ENCODE measurements around the gene TBX10.
"Not testable (repeated sequence)": the region's sequence is repeated elsewhere in the genome, so short reads cannot be mapped to it uniquely, and the experiment has no call there.

The TBX10 gene

GRCh38 chr11:67663532-67664212 is 24.1 kb upstream of the TBX10 start:
- no peak for FAIRE-seq

DNA sequence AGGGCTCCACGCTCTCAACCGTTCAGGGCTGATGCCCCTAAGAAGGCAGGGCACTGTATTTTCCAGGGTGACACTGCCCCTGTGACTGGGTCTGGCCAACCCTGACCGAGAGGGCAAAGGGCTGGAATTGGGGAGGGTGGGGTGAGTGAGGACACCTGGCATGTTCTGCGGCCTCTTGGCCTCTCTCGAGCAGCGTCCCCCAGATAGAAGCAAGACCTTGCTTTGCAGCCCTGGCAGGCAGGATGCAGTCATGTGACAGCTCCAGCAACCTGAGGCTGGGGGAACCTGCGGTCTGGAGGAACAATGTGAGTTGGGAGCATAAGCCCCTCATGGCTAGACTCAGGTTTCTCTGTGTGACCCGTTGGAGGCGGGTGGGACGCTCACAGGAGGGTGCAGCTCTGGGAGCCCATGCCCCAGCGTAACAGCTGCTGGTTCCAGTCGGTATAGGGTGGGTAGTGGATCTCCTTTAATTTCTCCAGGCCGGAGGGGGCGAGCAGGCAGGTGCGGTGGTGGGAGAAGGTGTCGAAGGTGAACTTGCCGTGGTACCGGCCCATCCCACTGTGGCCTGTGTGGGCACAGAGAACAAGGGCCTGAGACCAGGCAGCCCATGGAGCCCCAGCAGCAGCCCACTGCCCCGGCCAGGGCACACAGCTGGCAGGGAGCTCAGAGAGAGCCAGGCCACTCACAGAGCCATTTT is 23.4 kb upstream of the TBX10 start:
- FAIRE-seq: no peak

DNA sequence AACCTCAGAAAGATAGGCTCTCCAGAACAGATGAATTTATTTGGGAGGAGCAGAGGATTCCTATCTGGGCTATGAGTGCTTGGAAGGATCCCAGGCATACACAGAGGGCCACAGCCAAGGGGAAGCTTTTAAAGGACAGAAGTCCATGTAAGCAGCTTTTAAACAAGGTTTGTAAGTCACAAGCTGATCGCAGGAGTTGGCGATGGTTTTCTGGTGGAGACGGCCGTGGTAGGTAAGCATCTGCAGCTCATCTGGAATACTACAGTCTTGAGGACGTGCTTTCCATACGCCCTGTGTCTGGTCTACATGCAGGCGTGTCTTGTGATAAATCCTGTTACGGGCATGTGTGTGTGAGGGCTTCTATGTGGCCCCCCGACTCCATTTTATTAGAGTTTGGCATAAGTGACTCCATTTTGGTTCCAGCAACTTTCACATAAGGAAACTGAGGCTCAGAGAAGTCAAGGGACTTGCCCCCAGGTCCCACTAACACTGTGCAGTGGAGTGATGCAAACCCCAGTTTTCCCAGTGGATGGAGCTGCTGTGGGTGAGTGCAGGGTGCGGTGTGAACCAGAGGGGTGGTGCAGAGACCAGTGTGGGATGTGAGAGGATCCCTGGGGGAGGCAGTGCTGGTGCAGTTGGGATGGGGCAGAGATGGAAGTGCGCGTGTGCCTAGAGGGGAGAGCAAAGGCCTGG is 22.7 kb upstream of the TBX10 start:
- no peak for FAIRE-seq

- FAIRE-seq: not testable (repeated sequence)
Measured at GRCh38 chr11:67660752-67661151, 21.2 kb upstream of the TBX10 start.

- FAIRE-seq: not testable (repeated sequence)
Measured at GRCh38 chr11:67659651-67660165, 20.1 kb upstream of the TBX10 start.

DNA sequence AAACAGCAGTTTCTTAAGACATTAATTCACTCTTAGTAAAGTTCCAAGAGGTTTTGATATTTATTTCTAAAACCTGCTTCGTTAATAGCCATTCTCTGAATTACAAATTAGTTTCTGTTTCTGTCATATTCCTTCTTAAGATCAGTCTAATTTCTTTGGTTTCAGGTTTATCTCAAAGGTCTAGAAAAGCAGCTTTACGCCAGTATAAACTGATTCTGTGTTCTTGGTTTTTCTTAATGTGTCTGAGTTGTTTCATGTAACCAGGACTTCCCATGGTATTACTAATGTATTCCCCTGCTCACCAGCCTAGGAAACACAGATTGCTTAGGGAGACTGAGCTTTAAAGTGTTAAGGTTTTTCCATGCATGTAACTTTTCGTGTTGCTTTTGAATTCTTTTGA is 17.7 kb upstream of the TBX10 start:
- FAIRE-seq: no peak

GRCh38 chr11:67656278-67656922 is 16.8 kb upstream of the TBX10 start:
- no peak for FAIRE-seq

DNA sequence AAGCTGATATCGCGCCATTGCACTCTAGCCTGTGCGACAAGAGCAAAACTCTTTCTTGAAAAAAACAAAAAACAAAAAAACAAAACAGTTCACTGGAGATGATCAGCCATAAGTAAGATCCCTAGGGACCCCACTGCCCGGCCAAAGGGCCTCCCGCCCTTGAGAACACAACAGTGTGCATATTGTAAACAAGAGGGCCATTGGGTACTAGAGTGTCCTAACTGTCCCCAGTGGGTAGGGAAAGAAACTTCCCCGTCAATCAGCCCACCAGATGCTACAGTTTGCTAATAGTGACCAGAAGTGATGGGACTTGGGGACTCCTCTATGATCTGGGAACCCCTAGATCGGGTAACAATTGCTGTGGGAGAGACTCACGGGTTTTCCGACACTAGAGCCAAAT is 14.7 kb upstream of the TBX10 start:
- FAIRE-seq: no peak

- no peak for FAIRE-seq
Measured at GRCh38 chr11:67652965-67653845, 13.6 kb upstream of the TBX10 start.

DNA sequence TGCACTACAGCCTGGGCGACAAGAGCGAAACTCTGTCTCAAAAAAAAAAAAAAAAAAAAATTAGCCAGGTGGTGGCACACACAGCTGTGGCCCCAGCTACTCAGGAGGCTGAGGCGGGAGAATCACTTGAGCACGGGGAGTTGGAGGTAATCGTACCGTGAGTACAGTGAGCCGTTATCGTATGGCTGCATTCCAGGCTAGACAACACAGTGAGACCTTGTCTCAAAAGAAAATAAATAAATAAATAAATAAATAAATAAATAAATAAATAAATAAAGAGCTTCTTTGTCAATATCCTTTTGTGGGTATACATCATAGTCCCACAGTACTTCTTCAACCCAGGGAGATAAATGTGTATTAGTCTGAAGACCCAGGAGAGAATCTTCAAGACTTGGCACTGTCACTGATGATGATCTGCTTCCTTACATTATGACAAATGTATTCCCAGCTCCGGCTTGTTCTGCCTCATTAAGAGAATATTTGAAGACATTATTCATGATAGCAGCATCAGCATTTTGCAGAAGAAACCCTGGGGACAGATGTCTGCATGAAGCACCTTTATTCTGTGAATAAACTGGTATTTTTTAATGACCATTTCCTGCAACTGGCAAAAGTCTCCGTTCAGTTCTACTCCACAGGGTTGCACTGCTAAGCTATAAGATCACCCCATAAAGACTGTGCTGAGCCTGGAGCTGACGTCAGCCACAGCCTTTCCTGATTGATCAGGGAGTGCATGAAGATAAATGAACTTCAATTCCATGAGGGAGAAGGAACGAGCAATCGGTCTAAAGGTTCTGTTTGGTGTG is 12.6 kb upstream of the TBX10 start:
- FAIRE-seq: no peak

- no peak for FAIRE-seq
Measured at GRCh38 chr11:67649634-67650510, 10.3 kb upstream of the TBX10 start.

- no peak for FAIRE-seq
Measured at GRCh38 chr11:67648796-67649613, 9.4 kb upstream of the TBX10 start.

GRCh38 chr11:67648140-67648795 is 8.7 kb upstream of the TBX10 start:
- no peak for FAIRE-seq

GRCh38 chr11:67647471-67647870 is 7.9 kb upstream of the TBX10 start:
- FAIRE-seq: no peak

GRCh38 chr11:67646535-67647336 is 7.2 kb upstream of the TBX10 start:
- FAIRE-seq: no peak

GRCh38 chr11:67645521-67646461 is 6.2 kb upstream of the TBX10 start:
- no peak for FAIRE-seq
